GM12865 (cell line): ENCODE results near the gene CTNNA1.
"Not testable (repeated sequence)": the region's sequence is repeated elsewhere in the genome, so short reads cannot be mapped to it uniquely, and the experiment has no call there.

ENCODE experiments used
- DNase-seq: peaks from one replicate; pipeline ENCODE4 v3.0.0; 2010; ENCODE audit warnings: low read depth
- H3K4me3 ChIP-seq: 2 replicates; pipeline ENCODE4 v1.5.1; 2011; ENCODE audit warnings: mild to moderate bottlenecking, low read depth, low read length, control low read depth
- CTCF ChIP-seq: IDR thresholded peaks from 2 replicates; pipeline ENCODE4 v1.5.1; 2011; ENCODE audit warnings: low read length, control low read depth, low read depth, inconsistent platforms; ENCODE audit not compliant: insufficient read depth; ENCODE audit errors: missing control alignments

CTNNA1 gene

GRCh38 chr5:138748630-138749081 lies 4.6 kb upstream of the CTNNA1 start:
- no peak for TF ChIP-seq CTCF
- no peak for DNase-seq
- H3K4me3 ChIP-seq = no peak overlapping the region

GRCh38 chr5:138751344-138751743 lies 1.9 kb upstream of the CTNNA1 start:
- DNase-seq, H3K4me3 ChIP-seq: not testable (repeated sequence)

- peak overlapping the region; percentile 82 for H3K4me3 ChIP-seq
- no peak for TF ChIP-seq CTCF
- DNase-seq = no peak
Measured at GRCh38 chr5:138752341-138752950, 779 bp upstream of the CTNNA1 start.

- peak; percentile 63 for DNase-seq
- TF ChIP-seq CTCF = no peak
Measured at GRCh38 chr5:138753794-138754698, 821 bp downstream of the CTNNA1 start.

GRCh38 chr5:138754699-138755057 lies 1.5 kb downstream of the CTNNA1 start:
- no peak for TF ChIP-seq CTCF
- H3K4me3 ChIP-seq = peak overlapping the region; percentile 82
- DNase-seq = no peak

More at GRCh38 chr5:138753794-138754698, 821 bp downstream of the CTNNA1 start:
- H3K4me3 ChIP-seq = peak overlapping the region; percentile 82

- H3K4me3 ChIP-seq = peak overlapping the region; percentile 14; the same call in 1 of the 2 replicates
- TF ChIP-seq CTCF = no peak
- DNase-seq = peak; percentile 78
Measured at GRCh38 chr5:138755084-138755748, 2.0 kb downstream of the CTNNA1 start.
